GM21447 (cell line): ENCODE measurements around the gene ZNF80.
"Not testable (repeated sequence)": the region's sequence is repeated elsewhere in the genome, so short reads cannot be mapped to it uniquely, and the experiment has no call there.

Experiments
- ATAC-seq: cut with Tn5 transposase; IDR thresholded peaks from one replicate; pipeline ENCODE4 v1.9.1; 2021; ENCODE audit not compliant: unreplicated experiment

Gene ZNF80

GRCh38 chr3:114237478-114237877, at the start of gene ZNF80:
ZNF80 (minus strand) TSS chr3:114237578; CDS start chr3:114237074, 504 bp downstream.
- ATAC-seq: not testable (repeated sequence)

- ATAC-seq: no peak
Observed at GRCh38 chr3:114286266-114286665, 48.9 kb upstream of the ZNF80 start.

GRCh38 chr3:114285648-114286230, 48.4 kb upstream of the ZNF80 start:
- no peak for ATAC-seq

- ATAC-seq: no peak
Observed at GRCh38 chr3:114284644-114285043, 47.3 kb upstream of the ZNF80 start.

GRCh38 chr3:114276856-114277255, 39.5 kb upstream of the ZNF80 start:
- ATAC-seq: not testable (repeated sequence)

- no peak for ATAC-seq
Observed at GRCh38 chr3:114274929-114275328, 37.6 kb upstream of the ZNF80 start.

GRCh38 chr3:114272271-114272670, 34.9 kb upstream of the ZNF80 start:
- ATAC-seq: no peak

GRCh38 chr3:114270019-114270418, 32.6 kb upstream of the ZNF80 start:
- no peak for ATAC-seq

- no peak for ATAC-seq
Observed at GRCh38 chr3:114260152-114260551, 22.8 kb upstream of the ZNF80 start.

- no peak for ATAC-seq
Observed at GRCh38 chr3:114259566-114259965, 22.2 kb upstream of the ZNF80 start.

- no peak for ATAC-seq
Observed at GRCh38 chr3:114253505-114253904, 16.1 kb upstream of the ZNF80 start.

- no peak for ATAC-seq
Observed at GRCh38 chr3:114252954-114253353, 15.6 kb upstream of the ZNF80 start.

- peak; percentile 95 for ATAC-seq
Observed at GRCh38 chr3:114242947-114243346, 5.6 kb upstream of the ZNF80 start.

- ATAC-seq: no peak
Observed at GRCh38 chr3:114241262-114241661, 3.9 kb upstream of the ZNF80 start.

- not testable (repeated sequence) for ATAC-seq
Observed at GRCh38 chr3:114238146-114238785, 888 bp upstream of the ZNF80 start.

- no peak for ATAC-seq
Observed at GRCh38 chr3:114235431-114235830, 1.9 kb downstream of the ZNF80 start.

- no peak for ATAC-seq
Observed at GRCh38 chr3:114234745-114235144, 2.6 kb downstream of the ZNF80 start.

- no peak for ATAC-seq
Observed at GRCh38 chr3:114231616-114232015, 5.8 kb downstream of the ZNF80 start.

GRCh38 chr3:114227076-114227475, 10.3 kb downstream of the ZNF80 start:
- ATAC-seq: no peak

- no peak for ATAC-seq
Observed at GRCh38 chr3:114226313-114226712, 11.1 kb downstream of the ZNF80 start.

GRCh38 chr3:114223143-114223542, 14.2 kb downstream of the ZNF80 start:
- ATAC-seq: peak; percentile 88

- no peak for ATAC-seq
Observed at GRCh38 chr3:114221881-114222264, 15.5 kb downstream of the ZNF80 start.
